Nephron (organoid): ENCODE measurements around the gene KIF6.
A peak's percentile ranks its signal among the peaks of the same experiment; 100 is the strongest.

Source experiments
- H3K27ac Mint-ChIP-seq, 3 experiments: 2 replicates each; pipeline ENCODE4 v1.8.0; 2020; ENCODE audit warnings: mixed read lengths in 3 of 3, mild to moderate bottlenecking in 2 of 3, moderate library complexity in 1 of 3
- H3K27me3 Mint-ChIP-seq: 2 replicates; pipeline ENCODE4 v1.8.0; 2021; ENCODE audit warnings: low read depth, mild to moderate bottlenecking, moderate library complexity, mixed read lengths
- H3K36me3 Mint-ChIP-seq: 2 replicates; pipeline ENCODE4 v1.8.0; 2020; ENCODE audit warnings: low read depth, mixed read lengths
- H3K4me1 Mint-ChIP-seq: 2 replicates; pipeline ENCODE4 v1.8.0; 2020; ENCODE audit warnings: mixed read lengths
- H3K4me3 Mint-ChIP-seq, 3 experiments: 2 replicates each; pipeline ENCODE4 v1.8.0; 2020; ENCODE audit warnings: mild to moderate bottlenecking in 3 of 3, mixed read lengths in 3 of 3, moderate library complexity in 2 of 3
- H3K9me3 Mint-ChIP-seq: 2 replicates; pipeline ENCODE4 v1.8.0; 2020; ENCODE audit warnings: mixed read lengths
- CTCF ChIP-seq, 3 experiments: fragments of 200-600 bp; sonication (generic); IDR thresholded peaks; one replicate each; pipeline ENCODE4 v1.5.0; 2021; ENCODE audit warnings: antibody characterized with exemption in 3 of 3; ENCODE audit not compliant: unreplicated experiment in 3 of 3

Gene KIF6

GRCh38 chr6:39593646-39594045 lies 131.6 kb downstream of the KIF6 start:
- H3K27me3 Mint-ChIP-seq, result no peaks in the 10 kb centered on the region
- no peak for TF ChIP-seq CTCF (IDR thresholded peaks at IDR 0.05; ENCODE audit: unreplicated experiment in 3 of 3)
- no peaks in the 10 kb centered on the region for H3K36me3 Mint-ChIP-seq
- H3K4me3 Mint-ChIP-seq, result no peak overlapping the region
- H3K27ac Mint-ChIP-seq, result peak overlapping the region in 1 of 3 experiments; percentile 4
- peaks cover 6% of the 10 kb centered on the region for H3K4me1 Mint-ChIP-seq
- H3K9me3 Mint-ChIP-seq, result no peaks in the 10 kb centered on the region

GRCh38 chr6:39590871-39591393 lies 134.3 kb downstream of the KIF6 start:
- Mint-ChIP-seq H3K4me3 (no peak overlapping the region), H3K27ac (no peak overlapping the region), H3K9me3 (no peaks in the 10 kb centered on the region), H3K36me3 (no peaks in the 10 kb centered on the region), H3K27me3 (no peaks in the 10 kb centered on the region), H3K4me1 (peaks cover 6% of the 10 kb centered on the region)
- no peak for TF ChIP-seq CTCF (IDR thresholded peaks at IDR 0.05; ENCODE audit: unreplicated experiment in 3 of 3)

DNA sequence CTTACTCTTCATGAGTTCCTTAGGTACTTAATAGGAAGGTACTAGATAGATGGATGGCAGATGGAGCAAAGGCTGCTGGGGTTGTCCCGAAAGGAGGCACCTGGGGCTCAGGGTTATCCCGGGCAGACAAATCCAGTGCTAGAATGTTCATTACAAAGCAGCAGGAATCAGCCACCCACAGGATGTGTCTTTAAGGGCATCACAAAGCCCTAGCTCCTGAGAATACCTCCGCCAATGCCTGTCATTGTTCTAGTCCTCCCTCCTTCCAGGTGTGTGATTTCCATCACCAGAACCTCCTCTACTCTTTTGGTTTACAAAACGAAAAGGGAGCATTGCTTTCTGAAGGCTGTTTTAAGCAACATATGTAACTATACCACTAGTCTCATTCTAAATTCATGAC lies 138.1 kb downstream of the KIF6 start:
- Mint-ChIP-seq H3K4me1 (no peaks in the 10 kb centered on the region), H3K9me3 (no peaks in the 10 kb centered on the region), H3K36me3 (no peaks in the 10 kb centered on the region), H3K27me3 (no peaks in the 10 kb centered on the region), H3K27ac (no peak overlapping the region), H3K4me3 (no peak overlapping the region)
- TF ChIP-seq CTCF (IDR thresholded peaks at IDR 0.05; ENCODE audit: unreplicated experiment in 3 of 3), result no peak

- TF ChIP-seq CTCF (IDR thresholded peaks at IDR 0.05; ENCODE audit: unreplicated experiment in 3 of 3), result no peak
- H3K4me1 Mint-ChIP-seq, result no peaks in the 10 kb centered on the region
- H3K27ac Mint-ChIP-seq, result no peak overlapping the region
- H3K36me3 Mint-ChIP-seq, result no peaks in the 10 kb centered on the region
- H3K27me3 Mint-ChIP-seq, result no peaks in the 10 kb centered on the region
- no peaks in the 10 kb centered on the region for H3K9me3 Mint-ChIP-seq
- H3K4me3 Mint-ChIP-seq, result no peak overlapping the region
Measured at GRCh38 chr6:39585641-39586040, 139.6 kb downstream of the KIF6 start.

DNA sequence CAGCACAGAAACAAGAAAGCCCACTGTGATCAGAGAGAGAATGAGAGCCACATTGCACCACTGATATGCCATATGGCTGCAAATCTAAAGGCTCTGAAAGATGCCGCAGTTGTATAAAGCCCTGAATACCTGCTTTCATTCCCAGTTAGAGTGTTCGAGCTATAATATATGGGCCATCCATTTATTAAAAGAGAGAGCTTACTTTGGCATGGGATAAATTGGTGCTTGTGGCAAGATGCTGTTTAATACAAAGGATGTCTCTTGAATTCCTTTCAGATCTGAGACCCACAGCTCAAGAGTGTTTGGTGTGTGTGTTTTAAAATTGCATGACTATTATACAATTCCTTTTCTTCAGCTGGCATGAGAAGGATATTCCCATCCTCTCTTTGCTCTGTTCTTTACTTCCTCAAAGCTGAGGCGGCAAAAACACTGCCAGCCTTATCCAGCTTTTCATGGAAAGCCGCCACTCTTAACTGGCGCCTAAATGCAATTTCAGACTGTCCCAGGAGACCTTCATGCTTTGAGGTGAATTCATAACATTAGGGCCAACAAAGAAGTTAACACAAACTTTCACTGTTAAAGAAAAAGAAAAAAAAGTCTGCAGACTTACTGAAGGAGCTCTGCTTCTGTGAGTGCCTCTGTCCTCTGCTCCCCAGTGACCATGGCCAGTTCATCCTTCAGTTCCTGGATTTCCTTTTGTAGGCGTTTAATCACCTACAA lies 147.6 kb downstream of the KIF6 start:
- H3K4me1 Mint-ChIP-seq, result no peaks in the 10 kb centered on the region
- H3K27ac Mint-ChIP-seq, result no peak overlapping the region
- no peak overlapping the region for H3K4me3 Mint-ChIP-seq
- H3K27me3 Mint-ChIP-seq, result no peaks in the 10 kb centered on the region
- no peak for TF ChIP-seq CTCF (IDR thresholded peaks at IDR 0.05; ENCODE audit: unreplicated experiment in 3 of 3)
- no peaks in the 10 kb centered on the region for H3K36me3 Mint-ChIP-seq
- H3K9me3 Mint-ChIP-seq, result no peaks in the 10 kb centered on the region
